Measurements from ENCODE around the gene SLC1A3. TPM values are rescaled to one million over a fixed set of nuclear protein-coding genes. Genes with fewer than 3 reads are reported as not detected.
A peak's percentile ranks its signal among the peaks of the same experiment; 100 is the strongest.

The SLC1A3 gene
- total RNA-seq, 2 donors from 2014 or later: 24.1 to 44.4 TPM

DNA sequence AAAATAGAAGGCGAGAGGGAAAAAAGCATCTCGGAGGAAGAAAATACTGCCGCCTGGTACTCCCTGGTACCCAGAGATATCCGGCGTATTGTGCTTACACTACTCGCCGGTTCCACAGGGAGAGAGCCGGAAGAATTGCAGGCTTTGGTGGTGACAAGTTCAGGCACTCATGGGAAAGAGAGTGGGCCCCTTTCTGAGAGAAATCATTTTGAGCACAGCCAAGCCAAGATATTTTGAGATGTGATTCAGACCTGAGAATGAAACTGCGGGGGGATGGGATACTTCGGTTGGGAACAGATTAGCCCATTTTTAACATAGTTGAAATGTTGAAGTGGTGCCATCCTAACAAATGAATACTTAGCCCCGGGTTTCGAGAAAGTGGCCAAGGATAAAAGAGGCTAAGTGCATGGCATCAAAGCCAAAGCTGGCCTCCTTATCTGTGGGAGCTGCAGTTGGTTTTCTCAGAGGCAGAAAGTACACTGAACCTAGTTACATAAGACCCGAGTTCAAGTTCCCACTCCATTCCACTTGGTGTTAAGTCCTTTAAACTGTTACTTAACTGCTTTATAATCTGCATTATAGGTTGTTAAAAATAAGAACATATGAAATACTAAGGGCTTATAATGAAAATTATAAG, 62.7 kb downstream of the SLC1A3 start:
- no peak for DNase-seq (ENCODE audit: low spot score)
- intact Hi-C loops (cut with DNase I): no loop called here

DNA sequence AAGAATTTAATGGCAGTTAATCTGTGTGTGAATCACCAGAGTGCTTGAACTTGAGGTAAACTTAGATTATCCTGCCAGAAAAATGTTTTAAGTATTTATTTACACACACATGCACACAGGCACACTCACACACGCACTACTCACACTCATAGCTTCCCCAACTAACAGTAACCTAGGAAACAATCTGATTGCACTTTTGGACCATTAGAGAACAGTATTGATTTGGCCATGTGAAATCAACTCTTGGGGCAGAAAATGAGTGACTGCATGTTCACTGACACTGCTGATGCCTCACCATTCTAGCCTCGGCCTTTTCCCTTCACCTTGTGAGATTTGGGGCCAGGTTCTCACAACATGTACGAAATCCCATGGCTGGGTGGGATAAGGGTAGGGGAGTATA, 64.1 kb downstream of the SLC1A3 start:
- DNase-seq (ENCODE audit: low spot score): no peak
- intact Hi-C loops (cut with DNase I): no loop called here

DNA sequence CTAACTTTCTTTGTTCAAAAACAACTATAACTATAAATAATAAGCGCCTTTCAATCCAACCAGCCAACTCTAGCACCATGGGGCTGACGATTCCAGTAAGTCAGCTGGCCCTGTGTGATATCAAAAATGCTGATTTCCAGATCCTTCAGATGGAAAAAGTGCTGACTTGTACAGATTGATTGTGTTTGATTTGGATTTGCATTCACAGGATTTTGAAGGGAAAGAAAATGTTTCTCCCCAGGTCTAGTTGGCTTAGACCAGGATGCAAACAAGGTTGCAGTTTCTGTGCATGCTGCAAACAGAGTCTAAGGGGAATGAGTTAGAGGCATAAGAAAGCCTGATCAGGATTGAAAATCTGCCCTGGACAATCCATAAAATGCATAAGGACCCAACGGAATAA, 68.9 kb downstream of the SLC1A3 start:
- no peak for DNase-seq (ENCODE audit: low spot score)
- intact Hi-C loops (cut with DNase I): no loop called here

DNA sequence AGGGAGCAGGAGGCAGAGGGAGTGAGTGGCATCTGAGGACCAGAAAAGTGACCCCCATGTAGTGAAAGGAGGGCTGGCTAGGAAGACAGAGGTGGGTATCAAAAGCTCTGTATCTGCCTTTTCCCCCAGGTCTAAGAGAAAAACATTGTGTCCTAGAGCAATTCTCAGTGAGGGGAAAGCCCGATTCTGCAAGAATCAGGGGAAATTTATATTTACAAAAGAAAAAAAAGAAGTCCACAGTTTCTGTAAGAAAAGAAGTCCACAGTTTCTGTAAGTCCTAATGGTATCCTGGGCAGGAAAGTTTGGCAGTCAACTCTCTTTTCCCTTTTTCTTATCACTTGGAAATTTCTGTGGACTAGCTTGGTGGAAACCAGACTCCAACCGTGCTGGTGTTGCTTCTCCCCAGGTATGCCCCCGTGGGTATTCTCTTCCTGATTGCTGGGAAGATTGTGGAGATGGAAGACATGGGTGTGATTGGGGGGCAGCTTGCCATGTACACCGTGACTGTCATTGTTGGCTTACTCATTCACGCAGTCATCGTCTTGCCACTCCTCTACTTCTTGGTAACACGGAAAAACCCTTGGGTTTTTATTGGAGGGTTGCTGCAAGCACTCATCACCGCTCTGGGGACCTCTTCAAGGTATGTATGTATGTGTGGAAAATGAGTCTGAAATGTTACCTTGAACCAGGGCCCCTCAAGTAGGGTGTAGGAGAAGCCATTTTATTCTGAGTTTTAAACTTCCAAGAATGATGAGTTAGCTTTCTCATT, 73.0 kb downstream of the SLC1A3 start:
- intact Hi-C loops (cut with DNase I): no loop called here
- no peak for DNase-seq (ENCODE audit: low spot score)

DNA sequence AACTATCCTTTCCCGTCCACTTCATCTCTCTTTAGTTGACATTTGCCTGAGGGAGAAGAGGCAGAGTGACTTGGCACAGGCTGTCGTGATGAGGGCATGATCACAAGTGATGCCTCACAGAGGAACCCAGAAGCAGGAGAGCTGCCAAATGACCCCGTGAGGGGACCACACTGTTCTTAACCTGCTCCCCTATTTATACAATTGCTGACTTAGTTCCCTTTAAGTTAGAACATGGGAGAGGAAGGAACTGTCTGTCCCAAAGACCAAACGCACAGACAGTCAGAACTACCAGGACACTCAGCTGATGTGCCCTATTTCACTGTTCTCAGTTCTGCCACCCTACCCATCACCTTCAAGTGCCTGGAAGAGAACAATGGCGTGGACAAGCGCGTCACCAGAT, 73.7 kb downstream of the SLC1A3 start:
- intact Hi-C loops (cut with DNase I): no loop called here
- DNase-seq (ENCODE audit: low spot score): peak; percentile 88

DNA sequence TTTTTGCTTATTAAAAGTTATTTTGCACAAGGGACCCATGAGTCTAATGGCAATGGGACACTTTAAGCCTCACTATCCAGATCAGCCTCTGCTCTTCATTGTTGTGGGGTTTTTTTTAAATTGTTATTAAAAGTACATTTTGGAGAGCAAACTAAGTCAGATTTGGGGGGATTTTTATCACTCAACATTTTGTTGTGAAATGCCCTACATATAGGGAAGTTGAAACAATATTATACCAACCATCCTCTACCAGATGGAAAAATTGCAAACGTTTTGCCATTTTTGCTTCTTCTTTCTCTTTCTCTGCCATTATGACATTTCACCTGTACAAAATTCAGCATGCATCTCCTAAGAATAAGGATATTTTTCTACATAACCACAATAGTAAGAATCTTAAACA, 75.3 kb downstream of the SLC1A3 start:
- intact Hi-C loops (cut with DNase I): no loop called here
- DNase-seq (ENCODE audit: low spot score): no peak

DNA sequence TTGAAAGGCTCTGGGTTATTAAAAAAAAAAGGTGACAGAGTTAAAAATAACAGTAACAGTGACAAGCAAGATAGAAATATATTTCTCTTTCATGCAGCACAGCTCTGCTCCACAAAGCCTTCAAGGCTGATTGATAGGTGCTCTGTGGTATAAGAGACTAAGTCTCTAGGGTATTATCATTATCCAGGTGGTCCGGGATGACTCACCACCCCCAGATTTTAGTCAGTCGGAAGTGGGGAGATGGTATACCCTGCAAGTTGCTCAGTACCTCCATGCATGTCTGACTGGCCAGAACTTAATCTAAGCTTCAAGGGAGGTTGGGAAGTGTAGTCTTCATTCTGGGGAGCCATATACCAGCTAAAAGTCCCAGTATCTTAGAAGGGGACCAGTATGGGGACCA, 76.1 kb downstream of the SLC1A3 start:
- intact Hi-C loops (cut with DNase I): no loop called here
- no peak for DNase-seq (ENCODE audit: low spot score)

DNA sequence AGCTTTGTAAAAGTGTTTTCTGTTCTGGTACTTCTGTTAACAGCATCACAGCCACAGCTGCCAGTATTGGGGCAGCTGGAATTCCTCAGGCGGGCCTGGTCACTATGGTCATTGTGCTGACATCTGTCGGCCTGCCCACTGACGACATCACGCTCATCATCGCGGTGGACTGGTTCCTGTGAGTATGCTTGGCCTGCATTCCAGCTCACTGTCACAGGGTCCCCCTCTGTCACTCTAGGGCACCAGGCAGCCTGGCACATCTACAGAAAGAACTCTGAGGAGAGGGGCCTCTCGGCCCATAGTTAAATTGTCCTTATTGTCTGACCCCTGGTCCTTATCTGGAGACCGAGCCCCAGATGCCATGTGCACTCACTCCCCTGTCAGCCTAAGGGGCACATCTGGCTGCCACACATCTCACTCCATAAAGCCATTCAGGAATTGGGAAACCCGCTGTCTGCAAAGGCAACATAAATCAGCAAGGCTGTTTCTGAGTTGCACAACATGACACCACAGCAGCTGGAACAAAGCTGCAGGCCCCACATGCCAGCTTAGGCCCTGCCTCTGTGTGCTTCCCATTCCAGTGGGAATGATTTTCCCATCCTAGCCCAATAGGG, 77.5 kb downstream of the SLC1A3 start:
- intact Hi-C loops (cut with DNase I): no loop called here
- no peak for DNase-seq (ENCODE audit: low spot score)

DNA sequence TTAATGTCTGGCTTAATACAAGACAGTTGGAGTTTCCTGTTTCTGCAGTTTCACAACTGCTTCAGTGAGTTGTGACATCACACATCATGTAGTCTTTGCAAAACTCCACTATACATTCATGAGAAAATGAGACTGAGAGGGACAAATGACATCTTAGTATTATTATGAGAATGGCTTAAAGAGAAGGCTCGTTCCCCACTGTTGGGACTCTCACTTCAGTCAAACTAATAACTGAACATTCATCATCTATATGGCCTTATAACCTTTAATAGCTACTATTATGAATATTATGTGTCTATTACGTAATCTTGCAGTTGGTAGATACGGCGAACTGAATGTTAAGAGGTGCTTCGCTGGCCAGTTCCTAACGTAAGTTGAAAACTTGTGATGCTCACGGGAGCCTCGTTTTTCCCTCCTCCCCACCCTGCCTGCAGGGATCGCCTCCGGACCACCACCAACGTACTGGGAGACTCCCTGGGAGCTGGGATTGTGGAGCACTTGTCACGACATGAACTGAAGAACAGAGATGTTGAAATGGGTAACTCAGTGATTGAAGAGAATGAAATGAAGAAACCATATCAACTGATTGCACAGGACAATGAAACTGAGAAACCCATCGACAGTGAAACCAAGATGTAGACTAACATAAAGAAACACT, 79.4 kb downstream of the SLC1A3 start:
- DNase-seq (ENCODE audit: low spot score): no peak
- intact Hi-C loops (cut with DNase I): no loop called here

DNA sequence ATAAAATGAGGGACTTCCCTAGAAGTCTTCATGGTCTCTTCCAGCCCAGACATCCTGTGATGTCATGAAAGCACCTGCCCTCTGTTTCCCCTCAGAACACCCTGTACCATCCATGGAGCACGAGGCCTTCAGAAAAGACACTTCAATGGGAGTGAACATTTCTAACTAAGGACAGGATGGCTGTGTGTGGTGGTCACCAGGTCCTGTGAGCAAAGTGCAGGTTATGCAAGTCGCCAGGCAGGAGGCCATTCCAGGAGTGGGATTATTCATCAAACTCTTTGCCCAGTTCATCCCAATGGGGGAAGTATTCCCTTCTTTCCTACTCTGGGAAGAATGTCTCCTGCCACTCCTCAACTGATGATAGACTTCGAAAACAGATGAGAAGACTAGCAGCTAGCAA, 80.5 kb downstream of the SLC1A3 start:
- DNase-seq (ENCODE audit: low spot score): no peak
- intact Hi-C loops (cut with DNase I): no loop called here

DNA sequence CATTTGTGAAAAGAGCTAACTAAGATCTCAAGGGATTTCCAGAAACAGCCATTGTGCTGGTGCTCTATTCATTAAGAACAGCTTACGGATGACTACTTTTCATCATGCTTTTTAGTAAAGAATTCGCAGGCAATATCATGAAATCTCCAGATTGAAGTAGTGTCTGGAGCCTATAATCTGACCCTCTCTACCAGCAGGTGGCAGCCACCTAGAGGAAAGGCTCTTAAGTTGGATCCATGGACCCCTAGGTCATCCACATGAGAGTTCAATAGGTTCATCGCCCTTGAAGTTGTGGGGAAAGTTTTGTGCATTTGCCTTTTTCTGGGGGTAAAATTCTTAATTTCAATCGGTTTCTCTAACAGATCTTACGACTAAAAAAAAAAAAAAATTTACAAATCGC, 82.3 kb downstream of the SLC1A3 start:
- intact Hi-C loops (cut with DNase I): no loop called here

DNA sequence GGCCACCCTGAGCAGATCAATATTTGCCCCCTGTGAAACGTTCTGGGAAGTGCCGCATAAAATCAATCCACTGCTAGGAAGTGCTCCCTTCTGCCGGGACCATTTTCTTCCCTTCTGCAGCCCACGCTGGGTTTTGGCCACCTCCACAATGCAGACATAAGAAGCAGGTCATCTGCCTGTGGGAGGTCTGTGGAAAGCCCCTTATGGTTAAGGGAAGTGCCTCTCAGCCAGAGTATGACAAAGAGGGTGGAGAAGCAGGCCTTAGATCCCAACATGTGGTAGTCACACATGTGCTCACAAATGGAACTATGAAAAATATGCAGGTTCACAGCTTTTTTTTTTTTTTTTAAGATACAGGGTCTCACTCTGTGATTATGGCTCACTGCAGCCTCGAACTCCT, 82.8 kb downstream of the SLC1A3 start:
- intact Hi-C loops (cut with DNase I): no loop called here
- DNase-seq (ENCODE audit: low spot score): no peak

More for the DNA sequence above, 82.3 kb downstream of the SLC1A3 start:
- DNase-seq (ENCODE audit: low spot score): no peak

DNA sequence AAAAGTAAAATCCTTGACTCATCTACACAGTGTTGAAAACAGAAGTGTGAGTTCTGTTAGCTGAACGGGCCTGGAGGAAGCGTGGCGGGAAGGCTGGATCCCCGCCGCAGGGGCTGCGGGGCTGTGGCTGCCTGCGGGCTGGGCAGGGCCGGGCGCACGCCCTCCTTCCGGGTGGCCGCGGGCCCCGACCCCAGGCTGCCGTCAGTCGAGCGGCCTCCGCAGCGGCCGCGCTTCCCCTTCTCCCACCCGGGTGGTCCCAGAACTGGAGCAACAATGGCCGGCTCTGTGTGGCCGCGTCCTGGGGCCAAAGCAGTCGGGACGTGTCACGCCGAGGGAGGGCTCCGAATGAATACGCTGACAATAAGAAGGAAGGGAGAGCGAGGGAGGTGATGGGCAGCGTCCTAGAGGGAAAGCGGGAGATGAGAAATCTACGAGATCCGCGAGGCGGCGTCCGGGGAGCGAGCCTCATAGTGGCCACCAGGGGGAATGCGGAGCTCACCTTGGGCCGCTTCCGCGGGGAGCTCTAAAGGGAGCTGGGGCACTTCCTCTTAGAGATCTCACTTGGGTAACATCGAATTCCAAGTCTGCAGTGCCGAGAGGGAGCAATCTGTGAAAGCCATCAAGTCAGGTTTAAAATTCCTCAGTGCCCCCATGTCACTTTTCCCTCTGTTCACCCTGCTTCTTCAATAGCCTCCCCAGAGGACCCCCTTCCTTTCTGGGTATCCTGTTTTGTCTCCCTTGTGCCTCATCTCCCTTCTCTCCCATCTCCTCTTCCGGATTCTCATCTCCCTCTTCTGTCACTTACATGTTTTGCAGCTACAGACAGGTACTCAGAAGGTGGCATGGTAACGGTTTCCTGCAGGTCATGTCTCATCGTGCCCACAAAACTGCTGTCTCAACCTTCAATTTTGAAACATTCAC, 83.9 kb downstream of the SLC1A3 start:
- peak; percentile 94 for DNase-seq (ENCODE audit: low spot score)
- intact Hi-C loops (cut with DNase I): loop anchor here in 1 of 2 donors (5.0 kb wide), 1 partner anchor 278 kb away; no protein-coding TSS in a partner anchor

DNA sequence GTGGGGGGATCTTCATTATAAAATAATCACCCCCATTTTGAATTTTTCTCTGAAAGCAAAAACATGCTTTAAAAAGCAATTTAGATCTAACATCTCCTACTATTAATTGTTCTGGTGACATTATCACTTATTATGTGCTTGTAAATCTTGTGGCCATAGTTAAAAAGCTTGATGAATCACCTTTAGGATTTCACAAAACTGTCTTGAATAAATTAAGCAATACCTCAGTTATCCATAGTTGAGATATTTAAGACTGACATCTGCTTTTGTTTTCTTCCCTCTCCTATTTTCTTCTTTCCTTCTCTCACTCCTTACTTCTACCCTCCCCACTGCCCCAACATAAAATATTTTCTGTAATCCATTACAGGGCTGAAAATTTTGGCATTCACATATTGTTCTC, 84.8 kb downstream of the SLC1A3 start:
- no peak for DNase-seq (ENCODE audit: low spot score)
- intact Hi-C loops (cut with DNase I): loop anchor here in 1 of 2 donors (5.0 kb wide), 1 partner anchor 279 kb away; no protein-coding TSS in a partner anchor

DNA sequence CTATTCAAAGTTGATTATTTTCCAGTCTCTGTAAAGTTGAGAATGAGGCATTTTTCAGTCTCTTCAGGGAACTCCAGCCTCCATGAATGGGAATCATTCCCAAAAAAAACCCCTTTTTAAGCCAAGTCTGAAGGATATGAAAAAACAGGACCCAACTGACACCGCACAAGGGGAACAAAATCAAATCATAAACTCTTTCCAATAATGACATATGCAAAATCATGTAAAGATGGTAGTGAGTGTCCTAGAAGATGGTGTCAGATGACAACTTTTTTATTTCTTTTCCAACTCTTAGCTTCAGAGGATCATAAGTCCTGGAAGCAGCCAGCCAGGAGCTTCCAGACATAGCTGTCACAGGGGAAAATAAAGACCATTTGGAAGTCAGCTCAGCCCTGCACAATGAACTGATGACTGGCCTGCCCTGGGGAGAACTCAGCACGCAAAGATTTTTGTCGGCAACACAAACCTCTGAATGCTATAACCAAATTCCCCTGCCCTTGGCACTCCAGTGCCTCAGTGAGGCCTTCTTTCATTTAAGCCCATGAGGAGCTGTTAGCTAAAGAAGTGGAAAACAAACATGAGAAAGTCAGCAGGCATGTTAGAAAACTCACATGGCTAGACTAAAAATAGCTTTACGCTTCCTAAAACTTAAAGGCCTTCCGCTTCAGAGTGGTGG, 85.4 kb downstream of the SLC1A3 start:
- DNase-seq (ENCODE audit: low spot score): no peak
- intact Hi-C loops (cut with DNase I): loop anchor here in 1 of 2 donors (5.0 kb wide), 1 partner anchor 280 kb away; no protein-coding TSS in a partner anchor

DNA sequence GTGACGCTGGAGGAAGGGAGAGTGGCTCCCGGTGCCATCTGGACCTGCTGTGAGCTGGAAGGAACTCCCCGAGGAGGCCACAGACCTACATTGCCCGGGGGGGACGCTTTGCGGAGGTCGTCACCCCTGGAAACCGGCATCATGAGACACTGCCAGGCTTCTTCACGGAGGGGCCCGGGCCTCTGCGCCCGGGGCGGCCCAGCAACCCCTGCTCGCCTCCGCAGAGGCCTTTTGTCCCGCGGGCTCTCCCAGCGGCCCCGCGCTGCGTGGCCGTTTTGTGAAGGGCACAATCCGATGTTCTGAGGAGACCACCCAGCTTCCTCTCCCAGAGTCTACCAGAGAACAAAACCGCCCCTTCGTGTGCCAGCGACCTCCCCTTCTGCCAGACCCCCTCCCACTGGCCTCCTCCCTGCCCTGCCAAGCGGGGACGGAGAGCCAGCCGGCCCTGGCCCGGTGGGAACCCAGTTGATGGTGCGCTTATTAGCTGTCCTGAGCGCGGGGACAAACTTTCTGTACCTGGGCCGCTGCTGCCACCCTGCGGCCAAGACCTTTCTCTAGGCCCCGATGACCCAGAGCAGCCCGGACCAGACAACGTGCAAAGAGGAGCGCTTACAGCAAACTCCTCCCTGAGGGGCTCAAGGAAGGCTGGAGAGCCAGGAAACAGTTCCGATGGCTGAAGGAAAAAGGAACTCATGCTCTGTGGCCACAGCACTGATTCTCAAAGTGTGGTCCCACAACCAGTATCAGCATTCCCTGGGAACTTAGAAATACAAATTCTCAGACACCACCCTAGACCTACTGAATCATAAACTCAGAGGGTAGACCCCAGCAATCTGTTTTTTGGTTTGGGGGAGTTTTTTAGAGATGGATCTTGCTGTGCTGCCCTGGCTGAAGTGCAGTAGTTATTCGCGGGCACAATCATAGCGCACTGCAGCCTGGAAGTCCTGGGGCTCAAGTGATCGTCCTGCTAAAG, 86.7 kb downstream of the SLC1A3 start:
- intact Hi-C loops (cut with DNase I): loop anchor here in 1 of 2 donors (5.0 kb wide), 1 partner anchor 281 kb away; no protein-coding TSS in a partner anchor
- peak; percentile 94 for DNase-seq (ENCODE audit: low spot score)

DNA sequence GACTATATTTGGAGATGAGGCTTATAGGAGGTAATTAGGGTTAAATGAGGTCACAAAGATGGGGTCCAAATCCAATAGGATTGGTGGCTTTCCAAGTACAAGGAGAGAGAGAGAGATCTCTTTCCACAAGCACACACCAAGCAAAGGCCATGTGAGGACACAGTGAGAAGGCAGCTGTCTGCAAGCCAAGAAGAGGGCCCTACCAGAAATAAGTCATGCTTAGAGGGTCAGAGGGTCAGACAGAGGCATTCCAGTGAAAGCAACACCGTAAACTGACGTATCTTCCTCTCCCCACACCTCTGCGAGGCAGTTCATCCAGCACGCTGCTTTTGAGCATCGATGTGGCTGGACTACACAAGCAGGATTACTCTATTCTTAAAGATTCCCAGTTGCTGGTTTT, 87.9 kb downstream of the SLC1A3 start:
- intact Hi-C loops (cut with DNase I): loop anchor here in 1 of 2 donors (5.0 kb wide), 1 partner anchor 282 kb away; no protein-coding TSS in a partner anchor
- DNase-seq (ENCODE audit: low spot score): no peak

All from posterior vena cava (tissue), 2 donors.